SK-N-MC (cell line): ENCODE measurements around the gene DLGAP1.

Experiments
- EZH2 ChIP-seq: fragments of 200-600 bp; sonication (generic); IDR thresholded peaks from one replicate; pipeline ENCODE4 v1.6.1; 2017; ENCODE audit warnings: antibody characterized with exemption
- POLR2AphosphoS5 ChIP-seq: IDR thresholded peaks from 2 replicates; pipeline ENCODE4 v1.6.1; 2012; ENCODE audit warnings: mild to moderate bottlenecking, low read depth, low read length, borderline replicate concordance

- TF ChIP-seq EZH2 (no peak), POLR2AphosphoS5 (no peak)
Measured at GRCh38 chr18:3489462-3489861, 965.6 kb downstream of the DLGAP1 start.
